Non-pigmented ciliary epithelial cell (primary cell): ENCODE measurements around the gene TMEM63A.
"Not testable (repeated sequence)": the region's sequence is repeated elsewhere in the genome, so short reads cannot be mapped to it uniquely, and the experiment has no call there.

Experiments used
- DNase-seq: peaks from one replicate; pipeline ENCODE4 v3.0.0-alpha.2; 2010; ENCODE audit warnings: low read depth

The TMEM63A gene

DNA sequence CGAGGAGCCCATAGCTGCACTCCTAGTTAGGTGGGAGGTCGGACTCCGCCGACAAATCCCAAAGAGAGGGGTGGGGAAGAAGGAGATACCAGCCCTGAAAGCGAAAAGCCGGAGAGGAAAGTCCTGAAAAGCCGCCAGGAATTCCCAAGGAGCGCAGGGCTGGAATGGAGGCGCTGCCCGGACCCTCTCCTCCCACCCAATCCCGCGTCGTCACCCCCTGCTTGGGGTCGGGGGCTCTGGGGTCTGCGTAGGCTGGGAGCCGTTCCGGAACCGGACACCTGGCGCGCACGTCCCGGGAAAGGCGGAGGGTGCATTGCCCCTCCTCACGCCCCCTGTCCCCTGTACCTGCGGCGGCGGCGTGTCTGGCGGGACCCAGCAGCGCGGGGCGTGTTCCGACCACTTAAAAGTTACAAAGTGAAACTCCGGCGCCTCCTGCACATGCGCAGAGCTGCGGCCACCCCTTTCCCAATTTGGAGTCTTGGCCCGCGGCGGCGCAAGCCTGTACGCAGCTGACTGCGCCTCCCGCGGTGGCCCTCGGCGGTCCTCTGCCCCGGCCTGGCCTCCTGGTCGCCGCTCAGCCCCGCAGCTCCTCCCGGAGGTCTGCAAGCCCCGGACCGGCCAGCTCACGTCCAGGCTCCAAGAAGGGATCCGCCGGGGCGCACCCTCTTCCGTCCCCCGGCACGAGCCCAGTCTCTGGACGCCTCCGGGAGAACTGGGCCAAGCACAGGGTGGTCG lies at the start of gene TMEM63A:
TMEM63A (minus strand) TSS at position 422 of the 735 bp plus-strand sequence. CDS start 4,800 bp downstream, outside the sequence.
- DNase-seq: no peak

DNA sequence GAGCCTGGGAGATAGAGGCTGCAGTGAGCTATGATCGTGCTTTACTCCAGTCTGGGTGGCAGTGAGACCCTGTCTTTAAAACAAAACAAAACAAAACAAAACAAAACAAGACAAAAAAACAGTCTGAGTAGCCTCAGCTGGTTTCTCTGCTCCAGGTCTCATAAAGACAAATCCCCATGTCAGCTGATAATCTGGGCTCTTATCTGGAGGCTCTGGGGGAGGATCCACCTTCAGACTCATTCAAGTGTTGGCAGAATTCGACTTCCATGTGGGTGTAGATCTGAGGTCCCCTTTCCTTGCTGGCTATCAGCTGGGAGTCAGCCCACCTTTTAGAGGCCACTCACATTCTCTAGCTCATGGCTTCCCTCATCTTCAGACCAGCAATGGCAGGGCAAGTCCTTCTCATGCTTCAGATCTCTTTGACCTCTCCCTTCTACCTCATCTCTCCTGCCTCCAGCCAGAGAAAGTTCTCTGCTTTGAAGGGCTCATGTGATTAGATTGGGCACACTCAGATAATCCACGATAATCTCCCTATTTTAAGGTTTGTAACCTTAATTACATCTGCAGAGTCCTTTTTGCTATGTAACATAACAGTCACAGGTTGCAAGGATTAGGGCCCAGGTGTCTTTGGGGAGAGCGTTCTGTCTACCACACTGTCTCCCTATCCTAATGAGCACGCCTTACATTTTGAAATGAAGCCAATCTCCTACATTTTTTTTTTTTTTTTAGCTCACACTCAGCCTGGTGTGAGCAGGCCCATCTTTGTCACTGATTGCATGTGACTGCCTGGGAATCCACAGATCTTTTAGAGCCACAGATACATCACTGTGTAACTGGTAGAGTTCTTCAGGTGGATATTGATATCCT lies 49.3 kb upstream of the TMEM63A start:
- no peak for DNase-seq

DNA sequence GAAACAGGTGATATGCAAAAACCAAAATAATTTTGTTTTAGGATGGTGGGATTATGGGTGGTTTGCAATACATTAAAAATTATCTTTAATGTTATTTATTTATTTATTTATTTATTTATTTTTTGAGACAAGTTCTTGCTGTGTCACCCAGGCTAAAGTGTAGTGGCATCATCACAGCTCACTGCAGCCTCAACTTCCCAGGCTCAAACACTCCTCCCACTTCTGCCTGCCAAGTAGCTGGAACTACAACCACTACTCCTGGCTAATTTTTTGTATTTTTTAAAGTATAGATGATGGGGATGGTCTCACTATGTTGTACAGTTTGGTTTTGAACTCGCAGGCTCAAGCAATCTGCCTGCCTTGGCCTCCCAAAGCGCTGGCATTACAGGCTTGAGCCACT lies 48.4 kb upstream of the TMEM63A start:
- DNase-seq: no peak

DNA sequence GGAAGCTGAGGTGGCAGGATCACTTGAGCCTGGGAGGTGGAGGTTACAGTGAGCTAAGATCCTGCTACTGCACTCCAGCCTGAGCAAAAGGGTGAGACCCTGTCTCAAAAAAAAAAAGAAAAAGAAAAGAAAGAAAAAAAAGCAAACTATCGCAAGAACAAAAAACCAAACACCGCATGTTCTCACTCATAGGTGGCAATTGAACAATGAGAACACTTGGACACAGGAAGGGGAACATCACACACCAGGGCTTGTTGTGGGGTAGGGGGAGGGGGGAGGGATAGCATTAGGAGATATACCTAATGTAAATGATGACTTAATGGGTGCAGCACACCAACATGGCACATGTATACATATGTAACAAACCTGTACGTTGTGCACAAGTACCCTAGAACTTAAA lies 47.3 kb upstream of the TMEM63A start:
- DNase-seq: not testable (repeated sequence)

DNA sequence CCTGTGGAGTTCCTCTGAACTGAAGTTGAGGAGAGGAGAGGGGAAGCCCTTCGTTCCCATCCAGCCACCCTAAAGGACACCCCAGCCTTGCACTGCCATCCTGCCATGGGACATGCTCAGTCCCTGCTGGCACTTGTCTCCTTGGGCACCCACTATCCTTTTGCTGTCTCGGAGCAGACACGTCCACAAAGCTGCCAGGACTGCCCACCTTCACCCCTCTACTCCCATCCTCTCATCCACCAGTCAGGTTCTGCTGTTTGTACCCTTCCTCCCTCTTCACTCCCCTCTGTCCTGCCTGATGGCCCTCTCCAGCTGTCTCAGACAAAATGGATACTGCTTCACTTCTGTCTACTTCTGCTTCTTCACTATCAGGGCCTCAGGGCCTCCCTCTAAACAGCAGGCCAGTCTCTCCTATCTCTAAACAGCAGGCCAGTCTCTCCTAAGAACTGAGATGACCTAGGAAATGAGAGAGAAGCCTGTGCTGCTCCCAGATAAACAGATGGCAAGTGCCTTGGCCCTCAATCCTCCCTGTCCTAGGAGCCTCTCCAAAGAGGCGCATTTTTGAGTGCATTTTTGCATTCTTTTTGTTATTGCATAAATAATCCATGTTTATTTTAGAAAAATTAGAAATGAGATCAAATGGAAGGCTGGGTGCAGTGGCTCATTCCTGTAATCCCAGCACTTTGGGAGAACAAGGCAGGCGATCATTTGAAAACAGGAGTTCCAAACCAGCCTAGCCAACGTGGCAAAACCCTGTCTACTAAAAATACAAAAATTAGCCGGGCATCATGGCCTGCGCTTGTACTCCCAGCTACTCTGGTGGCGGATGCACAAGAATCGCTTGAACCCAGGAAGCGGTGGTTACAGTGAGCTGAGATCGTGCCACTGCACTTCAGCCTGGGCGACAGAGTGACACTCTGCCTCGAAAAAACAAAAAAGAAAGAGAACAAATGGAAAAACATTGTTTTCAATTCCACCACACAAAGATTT lies 46.3 kb upstream of the TMEM63A start:
- no peak for DNase-seq

DNA sequence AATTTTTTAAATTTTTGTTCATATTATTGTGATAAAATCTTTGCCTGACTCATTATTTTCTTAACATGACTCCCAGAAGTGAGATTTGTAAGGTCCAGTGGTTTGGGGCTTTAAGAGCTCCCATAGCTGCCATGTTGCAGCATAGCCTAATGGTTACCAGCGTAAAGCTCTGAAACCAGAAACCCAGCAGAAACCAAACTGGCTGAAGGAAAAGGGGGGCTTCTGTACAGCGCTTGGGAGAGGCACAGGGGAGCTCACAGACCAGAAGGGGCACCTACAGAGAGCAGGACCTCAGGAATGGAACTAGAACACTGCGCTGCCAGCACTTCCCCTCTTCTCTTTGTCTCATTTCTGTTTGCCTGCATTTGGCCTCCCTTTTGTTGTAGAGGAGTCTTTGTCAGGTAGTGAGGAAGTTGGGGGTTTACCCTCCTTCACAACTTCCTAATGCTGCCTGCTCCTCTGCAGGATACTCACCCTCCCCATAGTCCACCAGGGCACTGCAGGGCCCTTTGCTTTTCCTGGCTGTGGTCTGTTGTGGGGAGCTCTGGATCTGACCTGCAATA lies 44.5 kb upstream of the TMEM63A start:
- DNase-seq: no peak

DNA sequence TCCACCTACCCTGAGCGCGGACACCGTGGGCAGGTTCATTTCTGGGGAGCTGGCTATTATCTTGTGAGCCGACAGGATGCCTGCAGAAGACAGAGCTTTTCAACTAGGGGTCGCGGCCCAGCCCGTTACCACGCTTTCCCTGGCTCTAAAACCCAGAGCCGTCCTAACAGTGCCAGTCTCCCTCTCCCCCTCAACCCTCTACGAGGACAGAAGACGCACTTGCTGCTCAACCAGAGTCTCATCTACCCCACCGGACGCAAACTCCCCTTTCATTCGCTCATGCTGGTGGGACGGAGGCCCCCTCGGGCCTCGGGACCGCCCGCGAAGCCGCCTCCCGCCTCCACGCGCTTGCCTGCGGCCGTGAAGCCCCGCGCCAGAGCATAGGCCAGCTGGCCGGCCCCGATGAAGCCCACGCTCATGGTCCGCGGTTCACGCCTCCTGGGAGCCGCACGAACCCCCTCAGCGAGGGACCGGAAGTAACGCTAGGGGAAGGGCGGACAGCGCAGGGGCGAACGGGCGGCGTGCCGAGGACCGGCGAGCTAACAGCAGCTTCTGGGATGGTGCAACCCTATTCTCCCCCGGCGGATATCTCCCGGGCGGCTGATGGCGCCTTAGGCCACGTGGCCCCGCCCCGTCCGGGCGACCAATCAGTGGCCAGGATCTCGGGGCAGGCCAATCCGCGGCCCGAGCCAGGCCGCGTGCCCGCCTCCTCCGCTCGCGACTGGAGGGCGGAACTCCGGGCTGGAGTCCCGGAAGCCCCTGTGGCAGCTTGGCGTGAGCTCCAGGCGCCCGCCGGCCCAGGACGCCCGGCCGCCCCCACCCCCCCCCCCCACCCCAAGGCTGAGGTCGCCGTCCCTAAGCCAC lies 41.7 kb upstream of the TMEM63A start, which contains the start of gene PYCR2:
PYCR2 (minus strand) TSS at position 559 of the 864 bp plus-strand sequence; CDS start at position 419, 140 bp downstream.
- peak; percentile 72 for DNase-seq

DNA sequence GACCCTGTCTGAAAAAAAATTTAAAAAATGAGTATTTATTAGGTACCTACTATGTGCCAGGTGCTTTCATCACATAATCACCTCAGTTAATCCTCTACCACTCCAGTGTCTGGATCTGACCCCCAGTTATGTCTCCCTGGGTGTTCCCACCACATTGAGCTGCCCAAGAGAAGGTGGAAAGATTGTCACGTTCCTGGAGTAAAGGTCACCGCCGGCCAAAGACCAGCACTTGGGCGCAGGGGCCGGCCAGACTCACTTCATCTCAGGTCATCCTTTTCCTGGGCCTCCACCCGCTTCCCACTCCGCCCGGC lies 41.2 kb upstream of the TMEM63A start:
- DNase-seq: no peak

DNA sequence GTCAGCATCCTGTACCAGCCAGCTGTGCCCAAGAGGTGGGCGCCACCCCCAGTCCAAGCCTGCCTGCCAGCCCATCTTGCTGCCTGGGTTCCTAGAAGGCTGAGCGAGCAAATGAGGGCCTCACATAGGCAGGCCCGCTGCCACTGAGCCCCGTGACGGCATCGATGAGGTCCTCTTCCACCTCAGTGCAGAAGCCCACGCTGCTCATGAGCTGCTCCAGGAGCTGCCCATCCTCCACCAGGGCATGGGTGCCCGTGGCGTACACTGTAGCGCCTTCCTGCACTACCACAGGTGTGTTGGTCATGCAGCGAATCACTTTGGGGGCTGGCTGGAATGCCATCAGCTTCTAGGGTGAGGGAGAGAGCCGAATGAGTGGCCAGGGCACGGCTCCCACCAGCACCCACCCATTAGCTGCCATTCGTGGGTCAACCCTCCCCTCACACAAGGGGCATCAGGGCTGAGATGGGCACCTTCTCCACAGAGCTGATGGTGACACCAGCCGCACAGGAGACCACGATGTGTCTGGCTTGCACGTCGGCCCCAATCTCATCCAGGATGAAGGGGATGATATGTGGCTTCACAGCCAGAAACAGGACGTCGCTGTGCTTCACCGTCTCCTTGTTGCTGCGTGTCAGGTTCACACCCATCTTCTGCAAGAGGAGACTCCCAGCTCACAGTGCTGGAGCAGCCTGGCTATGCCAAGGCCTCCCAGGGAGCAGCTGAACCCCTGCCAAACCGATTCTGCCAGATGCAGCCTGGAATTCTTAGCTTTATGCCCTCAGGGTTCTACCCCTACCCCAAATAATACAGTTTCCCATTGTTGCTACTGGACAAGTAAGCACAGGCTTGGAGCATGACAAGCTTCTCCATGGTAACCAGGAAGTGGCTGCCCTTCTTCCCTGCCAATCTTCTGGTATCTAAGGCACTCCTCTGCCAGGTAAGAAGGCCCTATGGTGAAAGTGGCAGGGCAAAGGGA lies 39.8 kb upstream of the TMEM63A start:
- no peak for DNase-seq

DNA sequence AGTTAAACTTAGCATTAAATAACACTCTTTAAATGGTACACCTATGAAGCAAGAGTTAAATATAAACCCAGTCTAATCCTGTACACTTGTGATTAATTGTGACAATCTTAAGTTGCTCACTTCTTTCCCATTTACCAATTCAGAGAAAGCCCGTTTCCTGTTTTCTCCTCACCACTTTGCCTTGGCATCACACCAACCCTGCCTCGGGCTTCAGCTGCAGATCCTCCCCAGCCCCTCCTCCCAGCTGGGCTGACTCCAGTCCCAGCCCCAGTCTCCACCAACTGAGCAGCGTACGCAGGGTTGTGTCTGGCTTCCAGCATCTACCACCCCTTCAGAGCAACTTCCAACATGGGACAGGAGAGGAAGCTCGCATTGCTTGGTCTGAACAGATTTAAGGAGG lies 37.7 kb upstream of the TMEM63A start:
- no peak for DNase-seq

DNA sequence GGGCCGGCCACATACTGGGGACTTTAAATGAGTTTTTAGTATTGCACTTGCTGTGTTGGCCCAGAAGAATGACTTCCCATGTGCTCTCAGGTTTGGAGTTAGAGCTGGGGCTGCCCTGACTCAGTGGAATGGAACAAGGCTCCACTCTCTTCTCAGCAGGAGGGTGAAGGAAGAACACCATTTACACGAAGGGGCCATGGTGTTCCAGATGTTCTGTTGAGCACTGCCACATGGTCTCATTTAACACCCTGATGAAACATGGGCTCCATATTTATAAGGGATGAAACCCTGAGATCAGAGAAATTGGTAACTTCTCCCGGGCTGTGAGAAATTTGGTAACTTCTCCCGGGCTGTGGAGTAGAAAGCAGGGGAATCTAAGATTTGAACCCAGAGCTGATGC lies 36.1 kb upstream of the TMEM63A start:
- DNase-seq: no peak

DNA sequence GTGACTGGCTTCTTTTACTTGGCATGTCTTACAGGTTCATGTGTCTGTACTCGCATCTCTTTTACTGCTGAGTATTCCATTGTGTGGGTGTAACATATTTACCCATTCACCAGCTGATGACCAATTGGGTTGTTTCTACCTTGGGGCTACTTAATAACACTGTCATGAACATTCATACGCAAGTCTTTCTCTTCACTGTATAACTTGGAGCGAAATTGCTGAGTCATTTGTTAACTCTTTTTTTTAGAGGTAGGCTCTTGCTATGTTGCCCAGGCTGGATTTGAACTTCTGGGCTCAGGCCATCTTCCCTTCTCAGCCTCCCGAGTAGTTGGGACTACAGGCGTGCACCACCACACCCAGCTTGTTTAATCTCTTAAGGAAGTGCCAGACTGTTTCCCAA lies 35.4 kb upstream of the TMEM63A start:
- DNase-seq: no peak

DNA sequence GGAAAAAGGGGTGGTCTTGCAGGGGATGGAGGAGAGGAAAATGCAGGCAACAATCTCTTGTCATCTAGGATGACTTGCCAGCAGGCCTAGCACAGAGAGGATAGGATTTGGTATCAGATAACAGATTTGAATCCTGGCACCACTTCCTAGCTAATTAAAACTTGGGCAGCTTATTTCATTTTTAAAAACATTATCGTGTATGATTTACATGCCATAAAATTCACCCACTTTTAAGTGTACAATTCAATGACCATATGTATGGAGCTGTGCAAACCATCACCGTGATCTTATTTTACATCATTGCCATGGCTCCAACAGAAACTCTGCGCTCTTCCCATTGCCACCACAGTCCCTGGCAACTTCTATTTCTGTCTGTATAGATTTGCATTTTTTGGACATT lies 34.9 kb upstream of the TMEM63A start:
- no peak for DNase-seq

DNA sequence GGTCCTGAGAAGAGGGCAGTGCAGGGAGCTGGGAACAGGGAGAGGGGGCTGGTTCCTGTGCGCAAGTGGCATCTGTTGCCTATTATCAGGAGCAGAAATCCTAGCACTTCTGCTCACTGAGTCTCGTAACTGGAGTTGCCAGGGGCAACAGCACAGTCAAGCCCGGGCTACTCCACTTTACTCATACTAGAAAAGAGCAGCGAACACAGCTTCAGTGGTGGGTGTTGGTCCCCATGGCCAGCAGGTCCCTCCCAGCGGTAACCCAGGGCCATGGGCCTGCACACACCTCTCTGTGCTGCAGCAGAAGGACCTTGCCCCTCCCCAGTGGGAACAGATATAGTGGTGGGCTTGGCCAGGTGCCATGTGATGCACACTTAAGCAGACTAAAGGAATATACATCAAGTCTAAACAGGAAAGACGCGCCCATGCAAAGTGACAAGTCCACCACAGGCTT lies 33.4 kb upstream of the TMEM63A start:
- no peak for DNase-seq

DNA sequence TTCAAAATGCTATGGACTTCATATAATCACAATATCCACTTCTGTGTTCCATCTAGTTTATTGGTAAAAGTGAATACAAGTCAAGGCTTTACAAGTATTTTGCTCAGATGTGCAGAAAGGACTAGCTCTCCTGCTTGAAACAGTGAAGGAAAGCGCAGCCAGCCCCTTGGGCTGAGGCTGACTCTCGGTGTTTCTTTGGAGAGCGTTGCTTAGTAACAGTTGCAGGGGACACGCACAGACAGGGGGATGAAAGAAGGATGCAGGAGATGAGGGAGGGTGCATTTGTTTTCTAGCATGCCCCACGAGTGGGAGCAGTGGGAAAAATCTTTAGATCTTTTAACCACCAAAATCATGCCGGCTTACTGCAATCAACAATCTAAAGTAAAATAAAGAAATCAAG lies 32.8 kb upstream of the TMEM63A start:
- DNase-seq: no peak

DNA sequence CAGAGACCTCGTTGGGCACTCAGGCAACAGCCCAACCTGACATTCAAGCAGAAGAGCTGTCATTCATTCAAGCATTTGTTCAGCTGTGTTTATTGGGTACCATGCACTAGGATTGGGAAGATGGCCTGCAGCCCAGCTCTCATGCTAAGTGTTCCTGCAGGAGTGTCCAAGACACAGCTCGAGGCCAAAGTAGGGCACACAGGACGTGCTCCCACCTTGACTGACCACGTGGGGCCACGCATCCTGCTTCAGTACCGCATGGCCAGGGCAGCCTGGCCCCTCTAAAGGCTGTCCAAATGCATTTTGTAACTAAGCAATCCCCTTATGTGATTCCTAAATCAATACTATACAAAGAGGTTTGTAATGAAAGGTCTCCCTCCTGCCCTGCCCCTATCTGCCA lies 32.2 kb upstream of the TMEM63A start:
- no peak for DNase-seq

DNA sequence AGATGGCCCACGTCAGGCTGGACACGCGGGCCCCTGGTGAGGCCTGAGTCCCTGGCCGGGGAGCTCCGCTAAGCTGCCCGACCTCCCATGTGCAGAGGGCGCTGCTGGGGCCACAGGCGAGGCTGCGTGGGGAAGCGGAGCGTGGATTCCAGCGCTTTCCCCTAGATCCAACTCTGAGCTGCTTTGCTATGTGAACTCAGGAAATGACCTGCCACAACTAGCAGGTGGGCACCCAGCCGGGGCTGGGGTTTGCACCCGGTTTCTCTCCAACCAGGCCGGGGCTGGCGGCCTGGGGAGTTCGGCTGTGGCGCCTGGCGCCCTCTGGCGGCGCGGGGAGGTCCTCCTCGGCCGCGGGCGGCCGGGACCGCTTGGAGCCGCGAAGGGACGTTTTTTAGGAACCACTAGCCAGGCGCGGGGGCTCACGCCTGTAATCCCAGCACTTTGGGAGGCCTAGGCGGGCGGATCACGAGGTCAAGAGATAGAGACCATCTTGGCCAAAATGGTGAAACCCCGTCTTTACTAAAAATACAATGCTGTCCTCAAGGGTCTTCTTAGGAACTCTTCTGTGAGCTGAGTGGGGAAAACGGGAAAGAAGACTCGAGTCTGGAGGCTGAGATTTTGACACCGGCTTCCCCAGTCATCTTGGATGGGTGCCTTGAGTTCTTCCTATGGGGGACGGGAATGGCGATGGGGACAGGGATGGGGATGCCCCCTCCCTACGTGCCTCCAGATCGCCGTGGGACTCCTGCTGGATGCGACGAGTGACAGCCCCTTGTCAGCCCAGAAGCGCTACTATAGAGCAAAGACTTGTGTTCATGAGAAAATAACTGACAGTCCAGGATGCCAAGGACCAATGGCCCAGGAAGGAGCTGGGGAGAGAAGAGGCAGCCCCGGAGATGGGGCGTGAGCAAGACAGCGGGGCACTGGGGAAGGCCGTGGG lies 29.3 kb upstream of the TMEM63A start:
- DNase-seq: no peak

DNA sequence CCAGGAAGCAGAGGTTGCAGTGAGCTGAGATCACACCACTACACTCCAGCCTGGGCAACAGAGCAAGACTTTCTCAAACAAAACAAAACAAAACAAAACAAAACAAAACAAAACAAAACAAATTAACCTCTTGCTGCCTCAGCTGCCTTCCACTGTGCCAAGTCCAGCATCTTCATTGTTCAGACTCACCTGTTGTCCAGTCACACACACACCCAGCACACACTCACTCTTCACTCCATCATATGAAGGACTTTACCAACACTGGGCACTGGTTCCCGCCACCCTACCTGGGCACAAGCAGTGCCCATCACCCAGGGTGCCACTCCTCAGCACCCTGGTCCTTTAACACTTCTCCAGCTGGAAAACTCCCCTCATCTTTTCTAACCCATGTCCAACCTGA lies 27.3 kb upstream of the TMEM63A start:
- no peak for DNase-seq
